NCI-H82 (cell line): ENCODE results near the gene KRT6C.
"Not testable (repeated sequence)": the region's sequence is repeated elsewhere in the genome, so short reads cannot be mapped to it uniquely, and the experiment has no call there.

Experiments
- DNase-seq: peaks from one replicate; lab custom pipeline; 2025; lab: John Stamatoyannopoulos, UW

The KRT6C gene

DNA sequence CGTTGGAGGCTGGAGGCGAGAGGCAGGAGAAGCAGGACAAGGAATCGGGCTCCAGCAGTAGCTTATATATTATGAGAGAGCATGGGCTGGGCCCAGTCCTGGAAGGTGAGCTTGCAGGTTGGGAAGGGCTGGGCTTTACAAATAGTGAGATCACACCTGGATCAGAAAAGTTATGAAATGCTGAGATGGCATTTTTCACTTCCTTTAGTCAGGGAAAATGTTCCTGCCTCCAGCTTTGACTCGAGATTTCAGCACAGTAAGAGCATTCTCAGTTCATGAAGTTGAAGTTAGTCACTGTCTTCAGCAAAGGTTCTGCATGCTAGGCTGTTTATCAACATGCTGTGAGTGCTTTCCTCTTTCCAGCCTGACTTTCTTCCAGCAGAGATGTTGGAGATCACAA is at the start of gene KRT6C:
KRT6C (minus strand) TSS at position 38 of the 400 bp plus-strand sequence. CDS start 68 bp downstream, outside the sequence.
- no peak for DNase-seq

DNA sequence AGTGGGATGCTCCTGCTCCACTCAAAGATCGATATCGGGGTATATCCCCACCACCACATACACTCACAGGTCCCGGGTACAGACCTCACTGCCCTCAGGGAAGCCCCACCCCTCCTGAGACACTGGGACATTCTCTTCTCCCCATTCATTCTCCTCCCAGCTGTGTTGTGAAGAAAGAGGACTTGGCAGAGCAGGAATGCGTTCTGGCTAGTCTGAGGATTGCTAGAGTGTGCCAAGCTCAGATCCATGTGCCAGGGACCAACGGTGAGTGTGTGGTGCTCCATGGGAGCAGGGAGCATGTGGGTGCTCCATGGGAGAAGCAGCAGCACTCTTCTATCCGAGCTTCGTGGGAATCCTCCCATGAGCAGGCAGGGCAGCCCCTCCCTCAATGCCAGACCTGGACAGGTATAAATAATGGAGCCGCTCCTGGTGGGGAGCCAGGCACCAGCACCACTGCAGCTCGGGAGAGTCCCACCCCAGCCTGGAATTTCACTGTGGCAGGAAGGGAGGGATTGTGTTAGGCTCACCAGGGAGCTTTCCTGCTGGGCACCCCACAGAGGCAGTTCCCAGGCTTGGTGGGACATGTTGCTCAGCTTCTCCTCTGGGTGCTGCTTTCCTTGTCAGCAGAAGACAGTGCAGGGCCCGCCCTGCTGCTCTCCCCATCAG is 48.9 kb upstream of the KRT6C start:
- DNase-seq, result no peak

DNA sequence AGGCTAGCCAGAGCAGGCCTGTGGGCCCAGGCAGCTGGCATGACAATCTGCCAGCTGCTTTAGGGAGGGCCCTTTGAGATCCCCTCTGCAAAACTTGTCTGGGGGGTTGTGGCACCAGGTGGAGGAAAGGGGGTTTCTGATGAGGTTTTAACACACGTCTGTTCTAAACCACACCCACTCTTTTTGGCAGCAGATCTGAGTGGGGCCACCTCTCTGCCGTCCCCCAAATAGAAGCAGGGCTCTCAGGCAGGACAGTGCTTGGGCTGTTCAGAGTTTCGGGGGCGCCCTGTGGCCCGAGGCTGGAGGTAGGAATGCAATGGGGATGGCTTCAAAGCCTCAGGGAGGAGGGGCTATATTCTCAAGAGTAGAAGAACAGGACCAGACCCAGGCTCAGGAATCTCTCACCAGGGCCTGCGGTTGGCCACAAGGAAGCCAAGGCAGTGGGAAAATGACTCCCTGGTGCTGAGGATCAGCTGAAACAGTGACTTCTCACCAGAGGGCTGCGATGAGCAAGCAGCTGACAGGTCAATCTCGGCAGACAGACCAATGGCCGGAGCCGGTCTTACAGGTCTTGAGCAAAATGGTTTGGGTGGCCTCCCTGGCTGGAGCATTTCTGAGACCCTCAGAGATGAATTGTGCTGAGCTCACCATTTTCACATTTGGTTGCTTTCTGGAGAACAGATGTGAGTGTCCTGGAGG is 48.1 kb upstream of the KRT6C start:
- no peak for DNase-seq

DNA sequence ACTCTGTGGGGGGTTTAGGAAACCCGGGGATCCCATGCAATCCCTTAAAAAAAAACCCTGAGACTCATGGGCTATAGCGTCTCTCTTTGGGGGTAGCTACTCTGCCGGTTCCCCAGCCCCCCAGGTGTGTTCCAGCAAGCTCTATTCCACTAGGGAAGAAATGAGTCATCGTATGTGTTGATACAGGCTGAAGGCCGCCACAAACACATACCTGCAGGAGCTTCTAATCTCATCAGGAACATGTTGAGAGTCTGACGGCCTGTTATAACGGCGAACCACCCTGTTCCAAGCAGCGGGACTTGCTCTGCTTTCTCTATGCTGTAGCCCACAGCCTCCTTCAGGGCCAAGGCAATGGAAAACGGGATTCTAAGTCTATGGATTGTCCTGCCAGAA is 47.6 kb upstream of the KRT6C start:
- DNase-seq, result no peak

DNA sequence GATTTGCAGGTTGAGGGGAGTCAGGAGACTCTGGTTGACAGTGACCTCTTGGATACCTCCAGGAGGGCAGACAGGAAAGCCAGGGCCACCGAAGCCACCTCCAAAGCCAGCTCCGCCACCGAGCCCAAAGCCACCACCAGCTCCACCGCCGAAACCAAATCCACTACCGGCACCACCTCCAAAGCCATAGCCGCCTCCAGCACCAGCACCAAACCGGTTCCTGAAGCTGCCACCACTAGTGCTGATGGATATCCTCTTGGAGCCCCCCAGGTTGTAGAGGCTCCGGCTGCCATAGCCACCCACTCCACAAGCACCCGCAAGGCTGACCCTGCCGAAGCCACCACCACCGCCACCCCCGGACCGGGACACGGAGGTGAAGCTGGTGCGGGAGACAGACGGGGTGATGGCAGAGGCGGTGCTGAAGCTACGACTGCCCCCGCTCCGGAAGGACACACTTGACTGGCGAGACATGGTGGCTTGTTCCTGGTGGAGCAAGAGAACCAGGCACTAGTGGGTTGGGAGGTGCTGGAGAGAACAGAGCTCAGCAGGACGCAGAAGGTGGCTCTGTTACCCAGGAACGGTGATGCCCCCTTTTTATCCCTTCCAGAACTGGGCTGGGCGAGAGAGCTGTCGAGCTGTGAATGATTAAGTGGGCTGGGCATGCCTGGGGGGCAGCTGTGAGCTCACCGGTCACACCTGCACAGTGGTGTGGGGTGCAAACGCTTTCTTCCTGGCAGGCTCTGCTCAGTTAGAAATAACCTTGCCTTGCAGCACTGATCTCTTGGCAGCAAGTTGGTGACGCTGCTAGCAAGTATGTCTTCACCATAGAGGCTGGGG is 46.4 kb upstream of the KRT6C start, which contains the start of gene KRT5:
KRT5 (minus strand) TSS at position 569 of the 837 bp plus-strand sequence; CDS start at position 471, 98 bp downstream.
- no peak for DNase-seq

DNA sequence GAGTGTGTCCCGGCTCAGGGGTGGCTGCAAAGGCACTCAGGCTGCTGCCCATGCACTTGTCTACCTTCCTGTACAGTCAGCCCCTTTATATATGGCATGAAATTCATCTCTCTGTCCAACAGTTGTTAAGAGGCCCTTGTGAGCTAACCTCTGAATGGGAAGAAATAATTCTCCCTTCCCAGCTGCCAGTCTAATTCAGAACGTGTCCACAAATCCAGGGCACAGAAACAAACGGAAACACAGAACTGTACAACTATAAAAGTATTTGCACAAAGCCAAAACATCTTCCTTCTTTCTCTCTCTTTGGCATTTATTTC is 45.7 kb upstream of the KRT6C start:
- DNase-seq, result no peak

DNA sequence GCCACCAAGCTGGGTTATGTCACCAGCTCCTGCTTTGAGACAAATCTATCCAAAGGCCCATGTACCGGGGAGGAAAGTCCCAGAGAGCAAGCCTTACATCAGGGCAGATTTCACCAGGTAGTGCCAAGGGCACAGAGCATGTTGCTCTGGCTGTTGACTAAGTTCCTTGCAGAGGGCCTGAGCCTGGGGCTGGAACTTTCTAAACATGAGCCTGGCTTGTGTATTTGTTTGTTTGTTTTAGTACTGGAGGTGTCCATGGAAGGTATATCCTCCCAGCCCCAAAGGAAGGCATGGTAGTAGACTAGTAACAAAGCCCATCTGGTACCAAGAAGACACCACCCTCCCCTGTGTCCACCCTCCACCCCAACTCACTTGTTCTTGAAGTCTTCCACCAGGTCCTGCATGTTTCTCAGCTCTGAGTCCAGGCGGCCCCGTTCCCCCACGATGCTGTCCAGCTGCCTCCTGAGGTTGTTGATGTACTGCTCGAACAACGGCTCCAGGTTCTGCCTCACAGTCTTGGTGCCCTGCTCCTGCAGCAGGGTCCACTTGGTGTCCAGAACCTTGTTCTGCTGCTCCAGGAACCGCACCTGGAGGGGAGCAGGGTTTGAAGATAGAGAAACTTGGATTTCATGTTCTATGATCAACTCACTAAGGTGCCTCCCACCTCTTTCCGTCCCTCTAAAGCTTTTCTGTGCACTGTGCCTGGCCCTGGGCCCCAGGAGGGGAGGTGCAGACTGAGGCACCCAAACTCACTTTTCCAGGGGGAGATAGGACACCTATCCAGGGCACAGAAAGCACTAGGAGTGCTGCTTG is 45.2 kb upstream of the KRT6C start:
- DNase-seq, result no peak

DNA sequence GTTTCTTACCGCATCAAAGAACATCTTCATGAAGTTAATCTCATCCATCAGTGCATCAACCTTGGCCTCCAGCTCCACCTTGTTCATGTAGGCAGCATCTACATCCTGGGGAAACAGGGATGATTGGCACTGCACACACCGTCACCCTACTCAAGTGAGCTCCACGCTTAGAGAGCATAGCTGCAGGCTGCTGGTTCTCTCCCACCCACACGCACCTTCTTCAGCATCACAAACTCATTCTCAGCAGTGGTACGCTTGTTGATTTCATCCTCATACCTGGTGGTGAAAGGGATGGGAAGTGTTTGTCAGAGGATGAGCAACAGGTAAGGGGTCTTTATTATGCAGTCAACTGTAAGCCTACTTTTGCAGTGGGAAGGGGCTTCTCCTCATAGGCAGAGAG is 44.3 kb upstream of the KRT6C start:
- no peak for DNase-seq

DNA sequence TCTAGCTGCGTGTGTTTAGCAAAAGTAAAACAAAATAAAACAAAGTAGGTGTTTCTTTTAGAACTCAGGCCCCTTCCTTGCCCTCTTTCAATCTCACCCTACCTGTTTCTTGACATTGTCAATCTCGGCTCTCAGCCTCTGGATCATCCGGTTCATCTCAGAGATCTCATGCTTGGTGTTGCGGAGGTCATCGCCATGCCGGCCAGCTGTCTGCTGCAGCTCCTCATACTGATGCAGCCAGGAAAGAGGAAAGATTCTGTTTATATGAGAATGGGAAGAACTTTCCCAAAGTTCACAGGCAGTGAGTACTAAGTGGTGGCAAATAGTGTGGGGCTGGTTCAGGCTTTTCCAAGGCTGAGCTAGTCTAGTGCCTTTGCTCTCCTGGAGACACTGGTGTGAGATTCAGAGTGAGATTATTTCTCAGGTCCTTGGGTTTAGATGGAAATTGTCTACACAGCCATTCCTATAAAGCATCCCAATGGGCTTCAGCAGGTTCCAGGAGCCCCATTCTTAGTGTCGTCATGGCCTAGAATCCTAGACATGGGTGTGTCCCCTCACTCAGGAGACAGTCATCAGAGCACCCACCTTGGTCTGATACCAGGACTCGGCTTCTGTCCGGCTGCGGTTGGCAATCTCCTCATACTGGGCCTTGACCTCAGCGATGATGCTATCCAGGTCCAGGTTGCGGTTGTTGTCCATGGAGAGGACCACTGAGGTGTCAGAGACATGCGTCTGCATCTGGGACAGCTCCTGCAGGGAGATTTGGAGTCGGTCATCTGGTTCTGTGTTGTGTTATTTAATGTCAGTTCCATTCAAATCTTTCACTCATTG is 43.6 kb upstream of the KRT6C start:
- DNase-seq, result no peak

DNA sequence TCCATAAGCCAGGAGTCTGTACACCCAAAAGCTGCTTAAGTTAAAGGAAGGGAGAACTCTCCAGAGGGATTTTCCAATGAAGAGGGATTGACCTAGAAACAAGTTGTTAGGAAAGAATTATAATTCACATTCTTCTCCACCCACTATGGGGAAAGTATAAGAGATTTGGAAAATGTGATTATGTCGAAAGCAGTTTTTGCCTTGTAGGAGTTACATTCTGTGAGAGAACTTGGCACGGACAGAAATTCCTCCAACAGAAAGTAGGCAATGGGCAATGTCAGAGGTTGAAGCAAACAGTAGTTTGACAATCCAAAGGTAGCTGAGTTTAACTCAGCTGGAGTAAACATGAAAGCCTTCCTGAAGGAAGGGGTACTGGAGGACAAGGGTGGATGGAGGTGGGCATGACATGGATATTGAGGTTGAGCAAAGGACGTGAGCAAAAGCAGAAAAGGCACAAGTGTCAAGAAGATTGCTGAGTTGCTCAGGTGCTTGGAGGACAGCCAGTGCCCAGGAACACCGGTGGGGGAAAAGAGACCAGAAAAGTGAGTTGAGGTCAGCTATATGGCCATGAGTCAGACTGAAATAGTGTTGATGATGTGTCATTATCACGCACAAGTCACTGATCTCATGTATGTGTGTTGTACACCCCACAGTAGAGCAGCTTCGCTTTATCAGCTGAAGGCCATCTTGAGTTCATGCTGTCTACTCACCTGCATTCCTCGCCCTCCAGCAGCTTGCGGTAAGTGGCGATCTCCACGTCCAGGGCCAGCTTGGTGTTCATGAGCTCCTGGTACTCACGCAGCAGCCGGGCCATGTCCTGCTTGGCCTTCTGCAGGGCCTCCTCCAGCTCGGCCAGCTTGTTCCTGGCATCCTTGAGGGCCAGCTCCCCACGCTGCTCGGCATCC is 42.6 kb upstream of the KRT6C start:
- no peak for DNase-seq

DNA sequence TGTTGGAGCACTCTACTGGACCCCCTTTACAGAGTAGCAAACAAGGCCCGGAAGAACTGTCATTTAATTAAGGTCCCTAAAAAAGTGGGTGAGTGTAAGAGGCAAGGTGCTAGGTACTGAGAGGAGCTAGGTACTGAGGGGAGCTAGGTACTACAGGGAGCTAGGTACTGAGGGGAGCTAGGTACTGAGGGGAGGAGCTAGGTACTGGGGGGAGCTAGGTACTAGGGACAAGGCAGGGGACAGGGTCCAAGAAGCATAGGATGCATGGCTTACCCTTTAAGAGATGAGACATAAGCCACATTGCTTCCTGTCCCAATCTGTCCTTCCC is 41.7 kb upstream of the KRT6C start:
- no peak for DNase-seq

DNA sequence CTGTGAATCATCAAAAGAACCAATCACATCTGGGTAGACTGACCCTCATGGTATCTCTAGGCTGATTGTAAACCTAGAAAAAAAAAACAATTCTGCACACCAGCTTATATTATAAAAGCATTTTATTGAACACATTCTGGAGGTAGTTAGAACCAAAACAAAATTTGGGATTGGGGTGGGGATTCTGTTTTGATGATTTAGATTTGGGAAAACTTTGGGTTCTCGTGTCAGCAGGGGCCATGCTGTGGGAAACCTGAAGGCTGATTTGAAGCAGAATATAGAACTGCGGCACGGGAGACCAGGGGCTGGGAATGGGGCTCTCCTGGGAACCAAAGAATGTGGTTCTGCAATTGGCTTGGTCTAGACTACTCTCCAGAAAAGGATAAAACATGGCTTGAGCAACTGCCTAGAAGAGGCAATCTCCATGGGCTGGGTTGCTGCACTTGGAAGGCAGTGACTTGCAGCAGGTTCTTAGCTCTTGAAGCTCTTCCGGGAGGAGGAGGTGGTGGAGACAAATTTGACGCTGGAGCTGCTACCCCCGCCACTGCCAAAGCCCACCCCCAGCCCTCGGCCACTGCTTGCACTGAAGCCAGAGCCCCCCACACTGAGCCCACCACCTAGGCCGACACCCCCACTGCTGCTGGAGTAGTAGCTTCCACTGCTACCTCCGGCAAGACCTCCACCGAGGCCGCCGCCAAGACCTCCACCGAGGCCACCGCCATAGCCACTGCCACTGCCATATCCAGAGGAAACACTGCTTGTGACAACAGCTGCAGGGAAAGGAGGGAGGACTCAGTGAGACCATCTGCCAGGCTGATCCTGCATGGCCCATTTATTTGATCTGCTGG is 41.1 kb upstream of the KRT6C start:
- DNase-seq, result no peak

DNA sequence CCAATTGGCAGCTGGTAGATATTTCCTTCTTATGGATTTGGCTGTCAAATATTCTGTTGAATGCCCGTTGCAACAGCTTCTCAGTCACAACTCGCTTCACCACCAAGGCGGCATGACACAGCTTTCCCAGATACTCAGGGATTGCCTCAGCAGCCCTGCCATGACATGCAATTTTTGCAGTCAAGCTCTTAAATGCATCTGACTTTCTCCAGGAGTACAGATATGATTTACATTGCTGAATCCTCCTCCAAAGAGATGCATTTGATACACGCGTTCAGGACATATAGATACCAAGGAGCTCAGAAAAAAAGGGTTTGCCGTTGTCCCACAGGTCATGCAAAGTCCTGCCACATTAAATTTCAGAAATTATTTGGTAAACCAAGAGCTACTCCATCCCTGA is 40.1 kb upstream of the KRT6C start:
- no peak for DNase-seq

DNA sequence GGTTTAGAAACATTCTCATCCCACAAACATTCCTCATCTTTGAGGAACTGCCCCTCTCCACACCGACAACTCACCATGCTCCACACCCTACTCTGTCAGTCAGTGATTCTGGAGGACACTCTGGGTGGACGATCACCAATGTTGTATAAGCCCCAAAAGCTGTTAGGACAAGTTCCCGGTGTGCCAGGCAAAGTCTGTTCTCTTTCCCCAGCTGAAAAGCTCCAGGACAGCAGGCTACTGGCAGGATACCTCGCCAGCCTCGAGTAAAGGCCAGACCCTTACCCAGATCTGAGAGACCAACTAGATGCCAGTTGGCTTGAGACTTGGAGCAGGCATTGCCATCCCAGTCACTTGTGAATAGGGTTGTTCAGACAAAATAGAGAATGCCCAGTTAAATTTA is 34.6 kb upstream of the KRT6C start:
- no peak for DNase-seq

DNA sequence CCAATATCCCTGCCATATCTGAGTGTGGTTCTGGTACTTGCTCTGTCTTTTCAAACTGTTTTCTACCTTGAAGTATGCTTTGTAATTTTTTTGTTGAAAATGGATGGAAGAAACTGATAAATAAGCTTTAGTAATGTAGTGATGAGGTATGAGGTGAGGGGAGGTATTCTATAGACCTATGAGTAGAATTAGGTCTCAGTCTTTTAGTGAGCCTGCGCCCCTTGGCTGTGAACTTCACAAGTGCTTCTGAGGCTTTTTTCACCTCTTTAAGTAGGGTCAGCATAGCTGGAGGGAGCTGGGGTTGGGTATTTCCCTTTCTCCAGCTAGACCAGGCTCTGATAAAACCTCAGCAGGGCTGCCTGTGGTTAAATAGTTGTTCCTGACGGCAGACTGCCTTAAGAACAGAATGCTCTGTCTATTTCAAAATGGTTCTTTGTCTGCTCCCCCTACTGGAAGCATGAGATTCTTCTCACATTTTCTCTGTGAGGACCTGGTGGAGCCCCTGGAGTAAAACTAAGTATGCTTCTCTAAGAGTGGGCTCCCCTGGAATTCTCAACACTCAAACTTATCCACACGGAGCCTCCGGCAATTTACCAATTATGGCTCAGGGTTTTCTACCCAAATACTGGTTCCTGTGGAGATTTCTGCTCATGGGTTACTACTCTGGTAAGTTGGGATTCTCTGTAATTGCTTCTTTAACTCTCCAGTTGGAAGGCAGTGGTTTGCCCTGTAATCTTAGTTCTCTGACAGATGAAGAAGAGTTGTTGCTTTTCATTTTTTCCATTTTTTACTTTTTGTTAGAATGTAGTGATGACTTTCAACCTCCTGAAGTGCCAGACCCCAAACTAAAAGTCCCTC is 33.5 kb upstream of the KRT6C start:
- peak; percentile 39 for DNase-seq

DNA sequence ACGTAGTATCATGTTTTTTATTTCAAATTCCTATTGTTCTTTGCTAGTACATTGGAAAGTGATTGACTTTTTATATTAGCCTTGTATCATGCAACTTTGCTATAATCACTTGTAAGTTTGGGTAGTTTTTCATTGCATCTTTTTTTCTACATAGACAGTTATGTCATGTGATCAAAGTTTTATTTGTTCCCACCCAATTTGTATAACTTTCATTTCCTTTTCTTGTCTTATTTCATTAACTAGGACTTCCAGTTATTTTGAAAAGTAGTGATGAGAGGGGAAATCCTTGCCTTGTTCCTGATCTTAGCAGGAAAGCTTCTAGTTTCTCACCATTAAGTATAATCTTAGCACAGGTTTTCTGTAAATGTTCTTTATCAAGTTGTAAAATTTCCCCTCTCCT is 29.3 kb upstream of the KRT6C start:
- no peak for DNase-seq

DNA sequence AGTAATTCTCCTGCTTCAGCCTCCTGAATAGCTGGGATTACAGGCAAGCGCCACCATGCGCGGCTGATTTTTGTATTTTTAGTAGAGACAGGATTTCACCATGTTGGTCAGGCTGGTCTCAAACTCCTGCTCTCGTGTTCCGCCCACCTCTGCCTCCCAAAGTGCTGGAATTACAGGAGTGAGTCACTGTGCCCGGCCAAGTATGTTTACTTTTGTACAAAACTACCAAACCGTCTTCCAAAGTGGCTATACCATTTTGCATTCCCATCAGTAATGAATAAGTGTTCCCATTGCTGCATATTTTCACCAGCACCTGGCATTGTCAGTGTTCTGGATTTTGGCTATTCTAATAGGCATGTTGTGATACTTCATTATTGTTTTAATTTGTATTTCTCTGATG is 27.9 kb upstream of the KRT6C start:
- no peak for DNase-seq

DNA sequence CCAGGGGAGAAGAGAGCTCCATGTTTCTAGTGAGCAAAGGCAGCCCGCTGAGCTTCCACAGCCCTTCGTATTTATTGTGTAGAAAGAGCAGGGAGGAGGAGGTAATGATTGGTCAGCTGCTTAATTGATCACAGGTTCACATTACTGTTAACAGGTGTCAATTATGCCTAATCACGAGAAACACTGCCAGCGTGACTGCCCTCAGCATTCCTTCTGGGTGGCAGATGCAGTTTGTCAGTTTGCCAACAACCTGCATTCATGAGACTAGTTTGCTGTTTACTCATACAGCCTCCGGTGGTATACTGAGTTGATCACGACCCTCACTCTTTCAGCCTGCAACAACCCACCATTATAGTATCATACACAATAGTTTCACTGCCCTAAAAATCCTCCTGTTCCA is 27.0 kb upstream of the KRT6C start:
- not testable (repeated sequence) for DNase-seq
